ENCODE data around the gene PEPD. TPM values are rescaled to one million over a fixed set of nuclear protein-coding genes. Genes with fewer than 3 reads are reported as not detected.

Gene PEPD
- total and polyA plus RNA-seq, 10 of the 15 experiments (the other 5 are each of a cell fraction or from before 2014, with no cell fraction given): 1.4 to 52.0 (median 20.2) TPM

GRCh38 chr19:33362508-33363228 is 158.9 kb downstream of the PEPD start:
- H3K79me2 ChIP-seq (ENCODE audit: control insufficient read depth, insufficient read depth, low read length): no peaks in the 10 kb centered on the region
- in situ Hi-C loops (cut with MboI) (no loop called here), intact Hi-C loops (cut with micrococcal nuclease; ENCODE audit: unreplicated experiment) (no loop called here)
- no peak for ATAC-seq
- H3K4me2 ChIP-seq (ENCODE audit: control insufficient read depth, insufficient read depth): no peak overlapping the region
- H3K27me3 ChIP-seq (replicated peaks in 1 of 2; ENCODE audit: control insufficient read depth in 2 of 2, insufficient read depth in 2 of 2, low read length in 1 of 2): no peaks in the 10 kb centered on the region; a peak in 1 of 4 replicates
- no peak overlapping the region for H3K27ac ChIP-seq (ENCODE audit: control insufficient read depth, insufficient read depth)
- RAD21 ChIA-PET (ENCODE audit: unreplicated experiment): no interaction called here
- POLR2A ChIA-PET: no interaction called here
- BruUV-seq (replicated peaks): no TSS peak
- no peak for DNase-seq (ENCODE audit: low read depth, low spot score)
- WGBS (ENCODE audit: insufficient coverage, insufficient replicate concordance, low lambda C conversion rate, missing lambda C conversion rate): 46% methylated on average over 6 of the region's 6 CpGs
- no peaks in the 10 kb centered on the region for H3K36me3 ChIP-seq (ENCODE audit: control insufficient read depth in 2 of 2, insufficient read depth in 2 of 2, low read length in 1 of 2)
- no peaks in the 10 kb centered on the region for H3K4me1 ChIP-seq (ENCODE audit: control insufficient read depth, insufficient read depth, low read length)
- SMC1A ChIA-PET (ENCODE audit: uncharacterized antibody, unreplicated experiment): interaction anchor here (0.9 kb wide), 1 partner anchor 126 kb away, joined by 3 read pairs; no protein-coding TSS in a partner anchor
- CTCF ChIA-PET: interaction anchor here (1.4 kb wide), 1 partner anchor 44 kb away, joined by 3 read pairs; no protein-coding TSS in a partner anchor
- no peaks in the 10 kb centered on the region for H3K9me3 ChIP-seq (replicated peaks; ENCODE audit: control insufficient read depth, insufficient read depth, low read length)
- no peak overlapping the region for H3K9ac ChIP-seq (ENCODE audit: control insufficient read depth, insufficient read depth, low read length)
- no peak for FAIRE-seq
- H3K4me3 ChIP-seq: no peak overlapping the region
- no peaks in the 10 kb centered on the region for H4K20me1 ChIP-seq (ENCODE audit: control insufficient read depth, insufficient read depth)
- no peak overlapping the region for H2AFZ ChIP-seq (ENCODE audit: control insufficient read depth, low read depth, low read length)
- no peak for TF ChIP-seq ZNF24 (IDR thresholded peaks at IDR 0.05)
- TF ChIP-seq, protein P1, sequence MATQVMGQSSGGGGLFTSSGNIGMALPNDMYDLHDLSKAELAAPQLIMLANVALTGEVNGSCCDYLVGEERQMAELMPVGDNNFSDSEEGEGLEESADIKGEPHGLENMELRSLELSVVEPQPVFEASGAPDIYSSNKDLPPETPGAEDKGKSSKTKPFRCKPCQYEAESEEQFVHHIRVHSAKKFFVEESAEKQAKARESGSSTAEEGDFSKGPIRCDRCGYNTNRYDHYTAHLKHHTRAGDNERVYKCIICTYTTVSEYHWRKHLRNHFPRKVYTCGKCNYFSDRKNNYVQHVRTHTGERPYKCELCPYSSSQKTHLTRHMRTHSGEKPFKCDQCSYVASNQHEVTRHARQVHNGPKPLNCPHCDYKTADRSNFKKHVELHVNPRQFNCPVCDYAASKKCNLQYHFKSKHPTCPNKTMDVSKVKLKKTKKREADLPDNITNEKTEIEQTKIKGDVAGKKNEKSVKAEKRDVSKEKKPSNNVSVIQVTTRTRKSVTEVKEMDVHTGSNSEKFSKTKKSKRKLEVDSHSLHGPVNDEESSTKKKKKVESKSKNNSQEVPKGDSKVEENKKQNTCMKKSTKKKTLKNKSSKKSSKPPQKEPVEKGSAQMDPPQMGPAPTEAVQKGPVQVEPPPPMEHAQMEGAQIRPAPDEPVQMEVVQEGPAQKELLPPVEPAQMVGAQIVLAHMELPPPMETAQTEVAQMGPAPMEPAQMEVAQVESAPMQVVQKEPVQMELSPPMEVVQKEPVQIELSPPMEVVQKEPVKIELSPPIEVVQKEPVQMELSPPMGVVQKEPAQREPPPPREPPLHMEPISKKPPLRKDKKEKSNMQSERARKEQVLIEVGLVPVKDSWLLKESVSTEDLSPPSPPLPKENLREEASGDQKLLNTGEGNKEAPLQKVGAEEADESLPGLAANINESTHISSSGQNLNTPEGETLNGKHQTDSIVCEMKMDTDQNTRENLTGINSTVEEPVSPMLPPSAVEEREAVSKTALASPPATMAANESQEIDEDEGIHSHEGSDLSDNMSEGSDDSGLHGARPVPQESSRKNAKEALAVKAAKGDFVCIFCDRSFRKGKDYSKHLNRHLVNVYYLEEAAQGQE (IDR thresholded peaks at IDR 0.05; ENCODE audit: low read depth, low read length): no peak
- no peak for TF ChIP-seq EGR1 (IDR thresholded peaks at IDR 0.05; ENCODE audit: borderline replicate concordance in 1 of 2, low read depth in 2 of 2, low read length in 2 of 2)
- TF ChIP-seq RAD51 (IDR thresholded peaks at IDR 0.05): no peak
- TF ChIP-seq KLF5 (IDR thresholded peaks at IDR 0.05; ENCODE audit: partially characterized antibody): no peak
- no peak for TF ChIP-seq ZNF207 (IDR thresholded peaks at IDR 0.05; ENCODE audit: borderline replicate concordance)
- no peak for TF ChIP-seq RBBP5 (conservative IDR thresholded peaks at IDR 0.05)
- no peak for TF ChIP-seq NBN (IDR thresholded peaks at IDR 0.05)
- TF ChIP-seq EZH2 (IDR thresholded peaks at IDR 0.05; ENCODE audit: borderline replicate concordance, control insufficient read depth, low read depth, low read length): no peak
- TF ChIP-seq, protein P2, sequence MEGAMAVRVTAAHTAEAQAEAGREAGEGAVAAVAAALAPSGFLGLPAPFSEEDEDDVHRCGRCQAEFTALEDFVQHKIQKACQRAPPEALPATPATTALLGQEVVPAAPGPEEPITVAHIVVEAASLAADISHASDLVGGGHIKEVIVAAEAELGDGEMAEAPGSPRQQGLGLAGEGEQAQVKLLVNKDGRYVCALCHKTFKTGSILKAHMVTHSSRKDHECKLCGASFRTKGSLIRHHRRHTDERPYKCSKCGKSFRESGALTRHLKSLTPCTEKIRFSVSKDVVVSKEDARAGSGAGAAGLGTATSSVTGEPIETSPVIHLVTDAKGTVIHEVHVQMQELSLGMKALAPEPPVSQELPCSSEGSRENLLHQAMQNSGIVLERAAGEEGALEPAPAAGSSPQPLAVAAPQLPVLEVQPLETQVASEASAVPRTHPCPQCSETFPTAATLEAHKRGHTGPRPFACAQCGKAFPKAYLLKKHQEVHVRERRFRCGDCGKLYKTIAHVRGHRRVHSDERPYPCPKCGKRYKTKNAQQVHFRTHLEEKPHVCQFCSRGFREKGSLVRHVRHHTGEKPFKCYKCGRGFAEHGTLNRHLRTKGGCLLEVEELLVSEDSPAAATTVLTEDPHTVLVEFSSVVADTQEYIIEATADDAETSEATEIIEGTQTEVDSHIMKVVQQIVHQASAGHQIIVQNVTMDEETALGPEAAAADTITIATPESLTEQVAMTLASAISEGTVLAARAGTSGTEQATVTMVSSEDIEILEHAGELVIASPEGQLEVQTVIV (IDR thresholded peaks at IDR 0.05; ENCODE audit: borderline replicate concordance, partially characterized antibody): no peak
- TF ChIP-seq, protein P3, sequence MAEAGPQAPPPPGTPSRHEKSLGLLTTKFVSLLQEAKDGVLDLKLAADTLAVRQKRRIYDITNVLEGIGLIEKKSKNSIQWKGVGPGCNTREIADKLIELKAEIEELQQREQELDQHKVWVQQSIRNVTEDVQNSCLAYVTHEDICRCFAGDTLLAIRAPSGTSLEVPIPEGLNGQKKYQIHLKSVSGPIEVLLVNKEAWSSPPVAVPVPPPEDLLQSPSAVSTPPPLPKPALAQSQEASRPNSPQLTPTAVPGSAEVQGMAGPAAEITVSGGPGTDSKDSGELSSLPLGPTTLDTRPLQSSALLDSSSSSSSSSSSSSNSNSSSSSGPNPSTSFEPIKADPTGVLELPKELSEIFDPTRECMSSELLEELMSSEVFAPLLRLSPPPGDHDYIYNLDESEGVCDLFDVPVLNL (IDR thresholded peaks at IDR 0.05; ENCODE audit: low read depth, low read length): no peak
- TF ChIP-seq IKZF1 (conservative IDR thresholded peaks at IDR 0.05): no peak
- no peak for TF ChIP-seq POLR2AphosphoS2 (IDR thresholded peaks at IDR 0.05; ENCODE audit: low read depth, low read length)
